GM21423 (cell line): ENCODE results near the gene APBB2.
A peak's percentile ranks its signal among the peaks of the same experiment; 100 is the strongest.

Experiments used
- ATAC-seq: cut with Tn5 transposase; IDR thresholded peaks from one replicate; pipeline ENCODE4 v1.9.1; 2021; ENCODE audit warnings: mild to moderate bottlenecking, moderate library complexity; ENCODE audit not compliant: unreplicated experiment

Gene APBB2

GRCh38 chr4:40875507-40876150 lies 338.7 kb downstream of the APBB2 start:
- ATAC-seq: peak; percentile 76

- ATAC-seq: no peak
These were observed 339.4 kb downstream of the APBB2 start for GRCh38 chr4:40874901-40875300.

- ATAC-seq: no peak
These were observed 340.0 kb downstream of the APBB2 start for GRCh38 chr4:40874331-40874730.

- ATAC-seq: no peak
These were observed 342.6 kb downstream of the APBB2 start for GRCh38 chr4:40871695-40872250.

GRCh38 chr4:40870150-40870549 lies 344.2 kb downstream of the APBB2 start:
- ATAC-seq: no peak

GRCh38 chr4:40865696-40866095 lies 348.6 kb downstream of the APBB2 start:
- ATAC-seq: no peak

GRCh38 chr4:40864531-40864930 lies 349.8 kb downstream of the APBB2 start:
- ATAC-seq: no peak

- ATAC-seq: no peak
These were observed 355.4 kb downstream of the APBB2 start for GRCh38 chr4:40858962-40859361.

GRCh38 chr4:40857956-40858355 lies 356.4 kb downstream of the APBB2 start:
- no peak for ATAC-seq

GRCh38 chr4:40856840-40857362 lies 357.4 kb downstream of the APBB2 start:
- peak; percentile 85 for ATAC-seq

- ATAC-seq: no peak
These were observed 358.0 kb downstream of the APBB2 start for GRCh38 chr4:40856277-40856839.

GRCh38 chr4:40850496-40850895 lies 363.8 kb downstream of the APBB2 start:
- no peak for ATAC-seq

GRCh38 chr4:40848940-40849339 lies 365.4 kb downstream of the APBB2 start:
- ATAC-seq: no peak

- ATAC-seq: no peak
These were observed 366.1 kb downstream of the APBB2 start for GRCh38 chr4:40848251-40848650.

GRCh38 chr4:40846532-40846931 lies 367.8 kb downstream of the APBB2 start:
- ATAC-seq: no peak

- no peak for ATAC-seq
These were observed 369.0 kb downstream of the APBB2 start for GRCh38 chr4:40845154-40845835.

GRCh38 chr4:40844261-40844660 lies 370.1 kb downstream of the APBB2 start:
- no peak for ATAC-seq

- ATAC-seq: no peak
These were observed 370.6 kb downstream of the APBB2 start for GRCh38 chr4:40843696-40844095.

- no peak for ATAC-seq
These were observed 371.5 kb downstream of the APBB2 start for GRCh38 chr4:40842725-40843423.

GRCh38 chr4:40842318-40842717 lies 372.0 kb downstream of the APBB2 start:
- ATAC-seq: no peak

- ATAC-seq: peak; percentile 58
These were observed 373.3 kb downstream of the APBB2 start for GRCh38 chr4:40840985-40841571.
